HepG2 (cell line): Measurements from ENCODE around the gene CAPZB.

Experiments
- ADNP ChIP-seq: sonication (generic); formaldehyde crosslinking; IDR thresholded peaks from 2 replicates; pipeline ENCODE4 v1.4.0; 2020; ENCODE audit warnings: missing genetic modification reagents
- CREM ChIP-seq, 2 experiments: sonication (generic) in 1 of 2; formaldehyde crosslinking in 1 of 2; IDR thresholded peaks; 2 replicates each; pipeline versions ENCODE4 v1.4.0 to v1.6.1; 2016 to 2020; ENCODE audit warnings: antibody characterized with exemption in 1 of 2, mild to moderate bottlenecking in 1 of 2, missing genetic modification reagents in 1 of 2
- EZH2 ChIP-seq: conservative IDR thresholded peaks from 2 replicates; pipeline ENCODE4 v1.6.1; 2012; ENCODE audit warnings: mild to moderate bottlenecking, low read depth, low read length, moderate library complexity
- FOXK2 ChIP-seq: fragments of 450-650 bp; IDR thresholded peaks from 2 replicates; pipeline ENCODE4 v1.6.1; 2016
- HBP1 ChIP-seq: IDR thresholded peaks from 2 replicates; pipeline ENCODE4 v1.6.1; 2016; ENCODE audit warnings: low read depth, control low read depth
- POLR2A ChIP-seq, 2 experiments: IDR thresholded peaks; 2 replicates each; pipeline ENCODE4 v1.6.1; 2011; ENCODE audit warnings: low read depth in 2 of 2, low read length in 2 of 2, mild to moderate bottlenecking in 1 of 2, moderate library complexity in 1 of 2; ENCODE audit not compliant: insufficient read depth in 1 of 2
- SP1 ChIP-seq, 2 experiments: fragments of 450-650 bp in 1 of 2; sonication (generic) in 1 of 2; formaldehyde crosslinking in 1 of 2; IDR thresholded peaks; 2 replicates each; pipeline versions ENCODE4 v1.4.0 to v1.6.1; 2016 to 2020; ENCODE audit warnings: missing genetic modification reagents in 1 of 2
- TP53 ChIP-seq: sonication (generic); formaldehyde crosslinking; conservative IDR thresholded peaks from 2 replicates; pipeline ENCODE4 v1.4.0; 2020; ENCODE audit warnings: missing genetic modification reagents
- ZBTB7B ChIP-seq: sonication (generic); formaldehyde crosslinking; IDR thresholded peaks from 2 replicates; pipeline ENCODE4 v1.4.0; 2020; ENCODE audit warnings: missing genetic modification reagents
- ZNF138 ChIP-seq: sonication (generic); formaldehyde crosslinking; IDR thresholded peaks from 2 replicates; pipeline ENCODE4 v1.5.0; 2020; ENCODE audit warnings: mild to moderate bottlenecking, low read depth, missing genetic modification reagents
- ZNF749 ChIP-seq: sonication (generic); formaldehyde crosslinking; IDR thresholded peaks from 2 replicates; pipeline ENCODE4 v1.8.0; 2022; ENCODE audit warnings: mild to moderate bottlenecking, missing genetic modification reagents, moderate library complexity, borderline replicate concordance
- TF ChIP-seq, protein P1 (sequence below): sonication (generic); formaldehyde crosslinking; IDR thresholded peaks from 2 replicates; pipeline ENCODE4 v1.5.0; 2020; ENCODE audit warnings: mild to moderate bottlenecking, missing genetic modification reagents, moderate library complexity
- TF ChIP-seq, protein P2 (sequence below): sonication (generic); formaldehyde crosslinking; IDR thresholded peaks from 2 replicates; pipeline ENCODE4 v1.5.0; 2020; ENCODE audit warnings: mild to moderate bottlenecking, missing genetic modification reagents, borderline replicate concordance

DNA sequence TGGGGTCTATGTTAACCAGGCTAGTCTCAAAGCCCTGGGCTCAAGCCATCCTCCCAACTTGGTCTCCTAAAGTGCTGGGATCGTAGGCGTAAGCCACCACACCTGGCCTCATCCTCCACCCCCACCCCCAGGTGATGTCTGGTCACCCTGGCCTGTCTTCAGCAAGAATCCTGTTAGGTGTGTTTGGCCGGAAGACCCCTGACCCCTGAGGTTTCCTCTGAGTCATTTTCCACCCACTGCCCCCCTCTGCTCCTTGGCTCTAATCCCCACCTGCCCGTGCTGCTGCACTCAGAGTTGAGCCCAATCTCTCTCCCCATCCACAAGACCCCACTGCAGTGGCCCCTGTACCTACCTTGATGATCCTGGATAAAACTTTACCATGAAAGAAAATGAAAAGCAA lies 148.1 kb downstream of the CAPZB start:
- no peak for TF ChIP-seq TP53 (CRISPR knock-in tag)
- TF ChIP-seq, protein P1, sequence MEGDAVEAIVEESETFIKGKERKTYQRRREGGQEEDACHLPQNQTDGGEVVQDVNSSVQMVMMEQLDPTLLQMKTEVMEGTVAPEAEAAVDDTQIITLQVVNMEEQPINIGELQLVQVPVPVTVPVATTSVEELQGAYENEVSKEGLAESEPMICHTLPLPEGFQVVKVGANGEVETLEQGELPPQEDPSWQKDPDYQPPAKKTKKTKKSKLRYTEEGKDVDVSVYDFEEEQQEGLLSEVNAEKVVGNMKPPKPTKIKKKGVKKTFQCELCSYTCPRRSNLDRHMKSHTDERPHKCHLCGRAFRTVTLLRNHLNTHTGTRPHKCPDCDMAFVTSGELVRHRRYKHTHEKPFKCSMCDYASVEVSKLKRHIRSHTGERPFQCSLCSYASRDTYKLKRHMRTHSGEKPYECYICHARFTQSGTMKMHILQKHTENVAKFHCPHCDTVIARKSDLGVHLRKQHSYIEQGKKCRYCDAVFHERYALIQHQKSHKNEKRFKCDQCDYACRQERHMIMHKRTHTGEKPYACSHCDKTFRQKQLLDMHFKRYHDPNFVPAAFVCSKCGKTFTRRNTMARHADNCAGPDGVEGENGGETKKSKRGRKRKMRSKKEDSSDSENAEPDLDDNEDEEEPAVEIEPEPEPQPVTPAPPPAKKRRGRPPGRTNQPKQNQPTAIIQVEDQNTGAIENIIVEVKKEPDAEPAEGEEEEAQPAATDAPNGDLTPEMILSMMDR (CRISPR knock-in tag): no peak
- TF ChIP-seq EZH2: no peak
- TF ChIP-seq SP1 (IDR thresholded peaks at IDR 0.05): no peak
- no peak for TF ChIP-seq SP1 (CRISPR knock-in tag; IDR thresholded peaks at IDR 0.05)
- no peak for TF ChIP-seq FOXK2
- no peak for TF ChIP-seq ZNF749
- TF ChIP-seq, protein P2, sequence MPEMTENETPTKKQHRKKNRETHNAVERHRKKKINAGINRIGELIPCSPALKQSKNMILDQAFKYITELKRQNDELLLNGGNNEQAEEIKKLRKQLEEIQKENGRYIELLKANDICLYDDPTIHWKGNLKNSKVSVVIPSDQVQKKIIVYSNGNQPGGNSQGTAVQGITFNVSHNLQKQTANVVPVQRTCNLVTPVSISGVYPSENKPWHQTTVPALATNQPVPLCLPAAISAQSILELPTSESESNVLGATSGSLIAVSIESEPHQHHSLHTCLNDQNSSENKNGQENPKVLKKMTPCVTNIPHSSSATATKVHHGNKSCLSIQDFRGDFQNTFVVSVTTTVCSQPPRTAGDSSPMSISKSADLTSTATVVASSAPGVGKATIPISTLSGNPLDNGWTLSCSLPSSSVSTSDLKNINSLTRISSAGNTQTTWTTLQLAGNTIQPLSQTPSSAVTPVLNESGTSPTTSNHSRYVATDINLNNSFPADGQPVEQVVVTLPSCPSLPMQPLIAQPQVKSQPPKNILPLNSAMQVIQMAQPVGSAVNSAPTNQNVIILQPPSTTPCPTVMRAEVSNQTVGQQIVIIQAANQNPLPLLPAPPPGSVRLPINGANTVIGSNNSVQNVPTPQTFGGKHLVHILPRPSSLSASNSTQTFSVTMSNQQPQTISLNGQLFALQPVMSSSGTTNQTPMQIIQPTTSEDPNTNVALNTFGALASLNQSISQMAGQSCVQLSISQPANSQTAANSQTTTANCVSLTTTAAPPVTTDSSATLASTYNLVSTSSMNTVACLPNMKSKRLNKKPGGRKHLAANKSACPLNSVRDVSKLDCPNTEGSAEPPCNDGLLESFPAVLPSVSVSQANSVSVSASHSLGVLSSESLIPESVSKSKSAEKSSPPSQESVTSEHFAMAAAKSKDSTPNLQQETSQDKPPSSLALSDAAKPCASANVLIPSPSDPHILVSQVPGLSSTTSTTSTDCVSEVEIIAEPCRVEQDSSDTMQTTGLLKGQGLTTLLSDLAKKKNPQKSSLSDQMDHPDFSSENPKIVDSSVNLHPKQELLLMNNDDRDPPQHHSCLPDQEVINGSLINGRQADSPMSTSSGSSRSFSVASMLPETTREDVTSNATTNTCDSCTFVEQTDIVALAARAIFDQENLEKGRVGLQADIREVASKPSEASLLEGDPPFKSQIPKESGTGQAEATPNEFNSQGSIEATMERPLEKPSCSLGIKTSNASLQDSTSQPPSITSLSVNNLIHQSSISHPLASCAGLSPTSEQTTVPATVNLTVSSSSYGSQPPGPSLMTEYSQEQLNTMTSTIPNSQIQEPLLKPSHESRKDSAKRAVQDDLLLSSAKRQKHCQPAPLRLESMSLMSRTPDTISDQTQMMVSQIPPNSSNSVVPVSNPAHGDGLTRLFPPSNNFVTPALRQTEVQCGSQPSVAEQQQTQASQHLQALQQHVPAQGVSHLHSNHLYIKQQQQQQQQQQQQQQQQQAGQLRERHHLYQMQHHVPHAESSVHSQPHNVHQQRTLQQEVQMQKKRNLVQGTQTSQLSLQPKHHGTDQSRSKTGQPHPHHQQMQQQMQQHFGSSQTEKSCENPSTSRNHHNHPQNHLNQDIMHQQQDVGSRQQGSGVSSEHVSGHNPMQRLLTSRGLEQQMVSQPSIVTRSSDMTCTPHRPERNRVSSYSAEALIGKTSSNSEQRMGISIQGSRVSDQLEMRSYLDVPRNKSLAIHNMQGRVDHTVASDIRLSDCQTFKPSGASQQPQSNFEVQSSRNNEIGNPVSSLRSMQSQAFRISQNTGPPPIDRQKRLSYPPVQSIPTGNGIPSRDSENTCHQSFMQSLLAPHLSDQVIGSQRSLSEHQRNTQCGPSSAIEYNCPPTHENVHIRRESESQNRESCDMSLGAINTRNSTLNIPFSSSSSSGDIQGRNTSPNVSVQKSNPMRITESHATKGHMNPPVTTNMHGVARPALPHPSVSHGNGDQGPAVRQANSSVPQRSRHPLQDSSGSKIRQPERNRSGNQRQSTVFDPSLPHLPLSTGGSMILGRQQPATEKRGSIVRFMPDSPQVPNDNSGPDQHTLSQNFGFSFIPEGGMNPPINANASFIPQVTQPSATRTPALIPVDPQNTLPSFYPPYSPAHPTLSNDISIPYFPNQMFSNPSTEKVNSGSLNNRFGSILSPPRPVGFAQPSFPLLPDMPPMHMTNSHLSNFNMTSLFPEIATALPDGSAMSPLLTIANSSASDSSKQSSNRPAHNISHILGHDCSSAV (CRISPR knock-in tag): no peak
- TF ChIP-seq POLR2A (IDR thresholded peaks at IDR 0.05; ENCODE audit: insufficient read depth in 1 of 2, low read depth in 2 of 2, low read length in 2 of 2): no peak
- TF ChIP-seq ZBTB7B: no peak
- TF ChIP-seq CREM (IDR thresholded peaks at IDR 0.05): no peak
- no peak for TF ChIP-seq CREM (CRISPR knock-in tag; IDR thresholded peaks at IDR 0.05)
- no peak for TF ChIP-seq HBP1 (CRISPR knock-in tag)
- no peak for TF ChIP-seq ZNF138 (CRISPR knock-in tag)
- TF ChIP-seq ADNP (CRISPR knock-in tag): no peak
